ENCODE measurements around the gene UBE2H. TPM values are rescaled to one million over a fixed set of nuclear protein-coding genes. Genes with fewer than 3 reads are reported as not detected.

The UBE2H gene
- total RNA-seq, 1 donor: 59.5 TPM

GRCh38 chr7:129780974-129781927, 171.5 kb downstream of the UBE2H start:
- TF ChIP-seq CTCF (IDR thresholded peaks at IDR 0.05; ENCODE audit: insufficient read depth, low read length): no peak
- H3K4me3 ChIP-seq (ENCODE audit: low read depth, low read length): no peak overlapping the region

More at GRCh38 chr7:129780974-129781927, 171.5 kb downstream of the UBE2H start:
- no peak for DNase-seq (ENCODE audit: low read depth)

Small RNA genes lying within 50 kb of the gene (small RNA-seq; reads per million reads assigned to genes)
- gene RF00019: not detected

Other genes starting within 250 kb of the UBE2H start
- gene ZC3HC1, start 98.4 kb upstream of the UBE2H start, total RNA-seq (ENCODE audit: low replicate concordance): 11.3 and 13.6 TPM in 2 replicates
- gene KLHDC10, start 117.6 kb upstream of the UBE2H start, total RNA-seq (ENCODE audit: low replicate concordance): 27.2 and 45.5 TPM in 2 replicates

Data from fibroblast of the aortic adventitia (primary cell).